Caco-2 (cell line): ENCODE data around the gene OAS3. TPM values are rescaled to one million over a fixed set of nuclear protein-coding genes. Genes with fewer than 3 reads are reported as not detected.

Source experiments
- BruUV-seq: library from RNA; stranded (reverse); fragments of 400-500 nt; replicated peaks from 2 replicates; lab custom pipeline; 2021; lab: Mats Ljungman, UMichigan
- CTCF ChIA-PET: fragments of 300-600 bp; sonication (Branson Sonifier 250); formaldehyde crosslinking; loops from one replicate; lab custom pipeline; 2022; ENCODE audit warnings: antibody characterized with exemption; lab: Charles Lee
- POLR2A ChIA-PET: fragments of 300-600 bp; sonication (Branson Sonifier 250); formaldehyde crosslinking; loops from one replicate; lab custom pipeline; 2022; ENCODE audit warnings: antibody characterized with exemption; lab: Charles Lee
- DNase-seq, 2 experiments: peaks; one replicate each; pipeline versions ENCODE4 v3.0.0 to v3.0.0-alpha.2; 2020 to 2022
- H3K27me3 ChIP-seq: replicated peaks from 2 replicates; pipeline ENCODE4 v1.6.0; 2011; ENCODE audit warnings: low read length; ENCODE audit not compliant: control insufficient read depth, insufficient read depth
- H3K36me3 ChIP-seq: 2 replicates; pipeline ENCODE4 v1.5.1; 2011; ENCODE audit warnings: low read length; ENCODE audit not compliant: control insufficient read depth, insufficient read depth
- H3K4me1 ChIP-seq: fragments of 250-450 bp; sonication (Bioruptor Pico); 2 replicates; pipeline ENCODE4 v1.5.1; 2020; ENCODE audit warnings: mild to moderate bottlenecking
- H3K4me3 ChIP-seq: 2 replicates; pipeline ENCODE4 v1.5.1; 2011; ENCODE audit warnings: low read depth, mild to moderate bottlenecking, control low read depth, low read length
- H3K9me3 ChIP-seq: fragments of 250-450 bp; sonication (Bioruptor Pico); 2 replicates; pipeline ENCODE4 v1.5.1; 2020; ENCODE audit warnings: mild to moderate bottlenecking, moderate library complexity
- H3K27ac Mint-ChIP-seq: one replicate; pipeline ENCODE4 v1.8.0; 2022; ENCODE audit warnings: mixed read lengths; ENCODE audit not compliant: unreplicated experiment
- H3K27me3 Mint-ChIP-seq: one replicate; pipeline ENCODE4 v1.8.0; 2022; ENCODE audit warnings: mixed read lengths; ENCODE audit not compliant: insufficient read depth, unreplicated experiment
- H3K36me3 Mint-ChIP-seq: one replicate; pipeline ENCODE4 v1.8.0; 2022; ENCODE audit warnings: mild to moderate bottlenecking, mixed read lengths; ENCODE audit not compliant: insufficient read depth, unreplicated experiment
- H3K4me1 Mint-ChIP-seq: one replicate; pipeline ENCODE4 v1.8.0; 2022; ENCODE audit warnings: low read depth, mixed read lengths; ENCODE audit not compliant: unreplicated experiment
- H3K4me3 Mint-ChIP-seq: one replicate; pipeline ENCODE4 v1.8.0; 2022; ENCODE audit warnings: mild to moderate bottlenecking, moderate library complexity, mixed read lengths; ENCODE audit not compliant: unreplicated experiment
- H3K9me3 Mint-ChIP-seq: one replicate; pipeline ENCODE4 v1.8.0; 2022; ENCODE audit warnings: mixed read lengths; ENCODE audit not compliant: unreplicated experiment
- CTCF ChIP-seq, 2 experiments: fragments of 200-600 bp in 1 of 2; IDR thresholded peaks; 1 replicate in 1 of 2; 2 replicates in 1 of 2; pipeline versions ENCODE4 v1.5.1 to v1.8.0; 2011 to 2022; ENCODE audit warnings: antibody characterized with exemption in 1 of 2, control low read depth in 1 of 2, inconsistent platforms in 1 of 2, low read depth in 1 of 2, low read length in 1 of 2, mild to moderate bottlenecking in 1 of 2, moderate library complexity in 1 of 2; ENCODE audit not compliant: insufficient read depth in 1 of 2, severe bottlenecking in 1 of 2, unreplicated experiment in 1 of 2
- intact Hi-C: fragments of 100-400 bp; cut with micrococcal nuclease; formaldehyde crosslinking; loops from one replicate; pipeline ENCODE4 v1.10.0; 2022; ENCODE audit not compliant: unreplicated experiment
- total RNA-seq: library from RNA; stranded (reverse); gene quantifications from 2 replicates; pipeline ENCODE4 v1.2.3, GENCODE V29; 2022

The OAS3 gene
- total RNA-seq, 1 experiment from 2014 or later = 22.1 TPM

- intact Hi-C loops = no loop called here
- Mint-ChIP-seq H3K27me3 (peaks cover 16% of the 10 kb centered on the region), H3K36me3 (no peaks in the 10 kb centered on the region), H3K4me1 (no peaks in the 10 kb centered on the region), H3K4me3 (no peak overlapping the region), H3K27ac (no peak overlapping the region), H3K9me3 (peaks cover 35% of the 10 kb centered on the region)
- H3K36me3 ChIP-seq = no peaks in the 10 kb centered on the region
- ChIA-PET POLR2A (no interaction called here), CTCF (no interaction called here)
- no peaks in the 10 kb centered on the region for H3K4me1 ChIP-seq
- H3K27me3 ChIP-seq = no peaks in the 10 kb centered on the region; the same call in 1 of the 2 replicates
- peaks cover 17% of the 10 kb centered on the region for H3K9me3 ChIP-seq
- no peak overlapping the region for H3K4me3 ChIP-seq
- BruUV-seq = no TSS peak
- no peak for DNase-seq
- no peak for TF ChIP-seq CTCF (IDR thresholded peaks at IDR 0.05; ENCODE audit: insufficient read depth in 1 of 2, low read depth in 1 of 2, low read length in 1 of 2, severe bottlenecking in 1 of 2, unreplicated experiment in 1 of 2)
Measured at GRCh38 chr12:112980491-112981158, 42.4 kb downstream of the OAS3 start.

GRCh38 chr12:112985642-112986290 lies 47.5 kb downstream of the OAS3 start:
- Mint-ChIP-seq H3K36me3 (no peaks in the 10 kb centered on the region), H3K9me3 (peaks cover 48% of the 10 kb centered on the region), H3K27me3 (peaks cover 14% of the 10 kb centered on the region), H3K27ac (no peak overlapping the region), H3K4me3 (no peak overlapping the region), H3K4me1 (peaks cover 6% of the 10 kb centered on the region)
- ChIA-PET CTCF (no interaction called here), POLR2A (no interaction called here)
- no TSS peak for BruUV-seq
- Histone ChIP-seq H3K27me3 (no peaks in the 10 kb centered on the region), H3K9me3 (peaks cover 21% of the 10 kb centered on the region), H3K4me3 (no peak overlapping the region), H3K4me1 (no peaks in the 10 kb centered on the region), H3K36me3 (no peaks in the 10 kb centered on the region)
- intact Hi-C loops = no loop called here
- TF ChIP-seq CTCF (IDR thresholded peaks at IDR 0.05; ENCODE audit: insufficient read depth in 1 of 2, low read depth in 1 of 2, low read length in 1 of 2, severe bottlenecking in 1 of 2, unreplicated experiment in 1 of 2) = no peak
- DNase-seq = no peak

- H3K27me3 ChIP-seq = no peaks in the 10 kb centered on the region
- peaks cover 21% of the 10 kb centered on the region for H3K9me3 ChIP-seq
- no peaks in the 10 kb centered on the region for H3K4me1 ChIP-seq
- Mint-ChIP-seq H3K4me1 (peaks cover 6% of the 10 kb centered on the region), H3K36me3 (no peaks in the 10 kb centered on the region), H3K27ac (no peak overlapping the region), H3K9me3 (peaks cover 54% of the 10 kb centered on the region), H3K27me3 (peaks cover 14% of the 10 kb centered on the region), H3K4me3 (no peak overlapping the region)
- POLR2A ChIA-PET = no interaction called here
- no peaks in the 10 kb centered on the region for H3K36me3 ChIP-seq
- no peak for DNase-seq
- intact Hi-C loops = no loop called here
- TF ChIP-seq CTCF (IDR thresholded peaks at IDR 0.05; ENCODE audit: insufficient read depth in 1 of 2, low read depth in 1 of 2, low read length in 1 of 2, severe bottlenecking in 1 of 2, unreplicated experiment in 1 of 2) = no peak
- no TSS peak for BruUV-seq
- no peak overlapping the region for H3K4me3 ChIP-seq
- CTCF ChIA-PET = no interaction called here
Measured at GRCh38 chr12:112986291-112986800, 48.1 kb downstream of the OAS3 start.
